ENCODE data around the gene PDE4B. TPM values are rescaled to one million over a fixed set of nuclear protein-coding genes. Genes with fewer than 3 reads are reported as not detected.

Gene PDE4B
- total and polyA plus RNA-seq, 12 donors: 1.2 to 14.9 (median 3.9) TPM

- Histone ChIP-seq H3K9me3 (replicated peaks in 1 of 3) (no peaks in the 10 kb centered on the region), H3K4me3 (no peak overlapping the region), H3K27ac (no peak overlapping the region), H3K36me3 (replicated peaks in 1 of 2) (no peaks in the 10 kb centered on the region), H3K4me1 (replicated peaks in 1 of 2) (no peaks in the 10 kb centered on the region), H3K27me3 (no peaks in the 10 kb centered on the region)
- DNase-seq: no peak
- 43 to 73% (median 56%) methylated on average over 2 of the region's 2 CpGs for WGBS, 4 donors
- intact Hi-C loops (cut with DNase I): no loop called here
- no peak for TF ChIP-seq POLR2A (IDR thresholded peaks at IDR 0.05)
- TF ChIP-seq, protein P1, sequence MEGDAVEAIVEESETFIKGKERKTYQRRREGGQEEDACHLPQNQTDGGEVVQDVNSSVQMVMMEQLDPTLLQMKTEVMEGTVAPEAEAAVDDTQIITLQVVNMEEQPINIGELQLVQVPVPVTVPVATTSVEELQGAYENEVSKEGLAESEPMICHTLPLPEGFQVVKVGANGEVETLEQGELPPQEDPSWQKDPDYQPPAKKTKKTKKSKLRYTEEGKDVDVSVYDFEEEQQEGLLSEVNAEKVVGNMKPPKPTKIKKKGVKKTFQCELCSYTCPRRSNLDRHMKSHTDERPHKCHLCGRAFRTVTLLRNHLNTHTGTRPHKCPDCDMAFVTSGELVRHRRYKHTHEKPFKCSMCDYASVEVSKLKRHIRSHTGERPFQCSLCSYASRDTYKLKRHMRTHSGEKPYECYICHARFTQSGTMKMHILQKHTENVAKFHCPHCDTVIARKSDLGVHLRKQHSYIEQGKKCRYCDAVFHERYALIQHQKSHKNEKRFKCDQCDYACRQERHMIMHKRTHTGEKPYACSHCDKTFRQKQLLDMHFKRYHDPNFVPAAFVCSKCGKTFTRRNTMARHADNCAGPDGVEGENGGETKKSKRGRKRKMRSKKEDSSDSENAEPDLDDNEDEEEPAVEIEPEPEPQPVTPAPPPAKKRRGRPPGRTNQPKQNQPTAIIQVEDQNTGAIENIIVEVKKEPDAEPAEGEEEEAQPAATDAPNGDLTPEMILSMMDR (IDR thresholded peaks at IDR 0.05): no peak
Observed at GRCh38 chr1:66073388-66073787, 280.7 kb downstream of the PDE4B start.

- no peaks in the 10 kb centered on the region for H3K4me1 ChIP-seq (replicated peaks in 1 of 2)
- no peak overlapping the region for H3K27ac ChIP-seq
- WGBS, 4 donors: 67 to 76% (median 74%) methylated on average over 2 of the region's 2 CpGs
- no peaks in the 10 kb centered on the region for H3K9me3 ChIP-seq (replicated peaks in 1 of 3)
- no peaks in the 10 kb centered on the region for H3K36me3 ChIP-seq (replicated peaks in 1 of 2)
- H3K4me3 ChIP-seq: no peak overlapping the region
- TF ChIP-seq, protein P1 (IDR thresholded peaks at IDR 0.05): no peak
- no peak for TF ChIP-seq POLR2A (IDR thresholded peaks at IDR 0.05)
- H3K27me3 ChIP-seq: no peaks in the 10 kb centered on the region
- no peak for DNase-seq
- intact Hi-C loops (cut with DNase I): no loop called here
Observed at GRCh38 chr1:66074147-66074546, 281.5 kb downstream of the PDE4B start.

GRCh38 chr1:66078412-66078811 is 285.7 kb downstream of the PDE4B start:
- TF ChIP-seq, protein P1 (IDR thresholded peaks at IDR 0.05): no peak
- TF ChIP-seq POLR2A (IDR thresholded peaks at IDR 0.05): no peak
- Histone ChIP-seq H3K27ac (no peak overlapping the region), H3K4me3 (no peak overlapping the region), H3K27me3 (no peaks in the 10 kb centered on the region), H3K4me1 (replicated peaks in 1 of 2) (no peaks in the 10 kb centered on the region), H3K9me3 (replicated peaks in 1 of 3) (no peaks in the 10 kb centered on the region), H3K36me3 (replicated peaks in 1 of 2) (no peaks in the 10 kb centered on the region)
- intact Hi-C loops (cut with DNase I): no loop called here
- no peak for DNase-seq
- WGBS, 4 donors: 75 to 83% (median 79%) methylated on average over 6 of the region's 6 CpGs

- Histone ChIP-seq H3K4me3 (no peak overlapping the region), H3K27me3 (no peaks in the 10 kb centered on the region), H3K36me3 (replicated peaks in 1 of 2) (no peaks in the 10 kb centered on the region), H3K27ac (no peak overlapping the region), H3K9me3 (replicated peaks in 1 of 3) (no peaks in the 10 kb centered on the region), H3K4me1 (replicated peaks in 1 of 2) (no peaks in the 10 kb centered on the region)
- intact Hi-C loops (cut with DNase I): no loop called here
- TF ChIP-seq POLR2A (IDR thresholded peaks at IDR 0.05): no peak
- no peak for DNase-seq
- WGBS, 4 donors: 51 to 64% (median 63%) methylated on average over 3 of the region's 3 CpGs
Observed at GRCh38 chr1:66083003-66083402, 290.3 kb downstream of the PDE4B start.

- TF ChIP-seq POLR2A (IDR thresholded peaks at IDR 0.05): no peak
- TF ChIP-seq, protein P1 (IDR thresholded peaks at IDR 0.05): no peak
- H3K4me1 ChIP-seq (replicated peaks in 1 of 2): no peaks in the 10 kb centered on the region
- intact Hi-C loops (cut with DNase I): no loop called here
Observed at GRCh38 chr1:66084442-66084841, 291.7 kb downstream of the PDE4B start.

More at GRCh38 chr1:66084442-66084841, 291.7 kb downstream of the PDE4B start:
- Histone ChIP-seq H3K36me3 (replicated peaks in 1 of 2) (no peaks in the 10 kb centered on the region), H3K9me3 (replicated peaks in 1 of 3) (no peaks in the 10 kb centered on the region), H3K4me3 (no peak overlapping the region), H3K27me3 (no peaks in the 10 kb centered on the region), H3K27ac (no peak overlapping the region)
- no peak for DNase-seq
